ENCODE data around the gene GUCA2A.
A peak's percentile ranks its signal among the peaks of the same experiment; 100 is the strongest.

Gene GUCA2A

DNA sequence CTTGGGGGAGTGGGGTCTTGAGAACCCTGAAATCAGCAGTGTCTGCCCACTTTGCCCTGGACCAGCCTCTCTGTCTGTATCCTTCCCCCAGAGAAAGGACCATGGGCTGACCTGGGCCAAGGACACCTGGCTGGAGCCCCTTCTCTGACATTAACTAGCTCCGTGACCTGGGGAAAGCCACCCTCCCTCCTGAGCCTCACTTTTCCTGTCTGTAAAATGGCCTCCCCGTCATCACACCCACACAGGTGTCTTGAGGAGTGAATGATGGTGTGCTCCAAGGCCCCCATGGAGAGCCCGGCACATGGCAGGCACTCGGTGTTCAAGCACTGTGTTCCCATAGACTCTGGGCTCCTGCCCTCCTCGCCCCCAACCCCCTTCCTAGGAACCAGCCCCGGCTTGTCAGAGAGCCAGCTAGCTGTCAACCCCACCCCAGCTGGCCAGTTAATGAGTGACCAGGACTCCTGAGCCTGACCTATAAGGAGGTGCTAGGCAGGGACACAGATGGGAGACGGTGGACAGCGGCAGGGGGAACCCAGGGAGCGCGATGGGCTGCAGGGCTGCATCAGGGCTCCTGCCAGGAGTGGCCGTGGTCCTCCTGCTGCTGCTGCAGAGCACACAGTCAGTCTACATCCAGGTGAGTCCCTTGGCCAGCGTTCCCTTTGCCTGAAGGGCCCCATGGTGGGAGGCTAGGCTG is 11.5 kb downstream of the GUCA2A start, which contains the start of gene GUCA2B:
Gene GUCA2B (plus strand): TSS at position 504 of the 694 bp plus-strand sequence. CDS start 41 bp downstream, at position 545.
- TF ChIP-seq, protein P1, sequence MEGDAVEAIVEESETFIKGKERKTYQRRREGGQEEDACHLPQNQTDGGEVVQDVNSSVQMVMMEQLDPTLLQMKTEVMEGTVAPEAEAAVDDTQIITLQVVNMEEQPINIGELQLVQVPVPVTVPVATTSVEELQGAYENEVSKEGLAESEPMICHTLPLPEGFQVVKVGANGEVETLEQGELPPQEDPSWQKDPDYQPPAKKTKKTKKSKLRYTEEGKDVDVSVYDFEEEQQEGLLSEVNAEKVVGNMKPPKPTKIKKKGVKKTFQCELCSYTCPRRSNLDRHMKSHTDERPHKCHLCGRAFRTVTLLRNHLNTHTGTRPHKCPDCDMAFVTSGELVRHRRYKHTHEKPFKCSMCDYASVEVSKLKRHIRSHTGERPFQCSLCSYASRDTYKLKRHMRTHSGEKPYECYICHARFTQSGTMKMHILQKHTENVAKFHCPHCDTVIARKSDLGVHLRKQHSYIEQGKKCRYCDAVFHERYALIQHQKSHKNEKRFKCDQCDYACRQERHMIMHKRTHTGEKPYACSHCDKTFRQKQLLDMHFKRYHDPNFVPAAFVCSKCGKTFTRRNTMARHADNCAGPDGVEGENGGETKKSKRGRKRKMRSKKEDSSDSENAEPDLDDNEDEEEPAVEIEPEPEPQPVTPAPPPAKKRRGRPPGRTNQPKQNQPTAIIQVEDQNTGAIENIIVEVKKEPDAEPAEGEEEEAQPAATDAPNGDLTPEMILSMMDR (IDR thresholded peaks at IDR 0.05; ENCODE audit: insufficient read depth, missing control alignments): no peak
- DNase-seq (ENCODE audit: insufficient read length, low spot score): no peak
- no peak for FAIRE-seq

DNA sequence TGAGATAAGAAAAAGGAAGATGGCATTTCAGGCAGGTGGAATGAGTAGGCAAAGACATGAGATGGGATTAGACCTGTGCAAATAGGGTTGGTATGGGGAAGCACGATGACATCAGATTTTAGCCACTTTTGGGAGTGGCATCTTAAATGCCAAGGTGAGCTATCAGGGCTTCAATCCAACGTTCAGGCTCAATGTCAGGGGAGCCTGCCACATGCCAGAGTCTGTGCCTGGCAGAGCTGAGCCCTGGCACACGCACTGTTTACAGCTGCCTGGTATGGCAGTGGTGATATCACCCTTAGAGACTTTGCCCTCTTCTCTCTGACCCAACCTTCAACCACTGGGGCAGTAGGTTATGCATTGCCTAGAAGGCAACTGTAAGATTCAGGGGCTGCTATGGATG is 12.4 kb downstream of the GUCA2A start:
- TF ChIP-seq, protein P1 (IDR thresholded peaks at IDR 0.05; ENCODE audit: insufficient read depth, missing control alignments): no peak
- no peak for FAIRE-seq
- no peak for DNase-seq (ENCODE audit: insufficient read length, low spot score)

DNA sequence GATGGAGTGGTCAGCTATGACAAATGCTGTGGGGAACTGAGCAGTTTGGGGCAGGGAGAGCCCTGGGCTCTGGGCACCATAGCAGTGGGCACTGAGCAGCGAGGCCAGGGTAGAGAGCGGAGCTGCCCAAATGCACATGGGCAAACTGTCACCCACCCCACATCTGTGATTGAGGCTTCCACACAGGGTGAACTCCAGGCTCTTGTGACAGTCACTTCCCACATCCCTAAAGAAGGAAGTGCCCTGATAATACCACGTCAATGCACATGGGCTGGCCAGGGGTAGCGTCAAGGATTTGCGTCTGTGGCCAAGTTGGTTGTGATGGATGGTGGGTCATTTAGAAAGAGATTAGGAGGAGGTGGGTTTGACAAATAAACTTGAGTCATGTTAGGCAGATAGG is 13.9 kb downstream of the GUCA2A start:
- FAIRE-seq (no peak), DNase-seq (ENCODE audit: insufficient read length, low spot score) (no peak)
- TF ChIP-seq, protein P1 (IDR thresholded peaks at IDR 0.05; ENCODE audit: insufficient read depth, missing control alignments): no peak

DNA sequence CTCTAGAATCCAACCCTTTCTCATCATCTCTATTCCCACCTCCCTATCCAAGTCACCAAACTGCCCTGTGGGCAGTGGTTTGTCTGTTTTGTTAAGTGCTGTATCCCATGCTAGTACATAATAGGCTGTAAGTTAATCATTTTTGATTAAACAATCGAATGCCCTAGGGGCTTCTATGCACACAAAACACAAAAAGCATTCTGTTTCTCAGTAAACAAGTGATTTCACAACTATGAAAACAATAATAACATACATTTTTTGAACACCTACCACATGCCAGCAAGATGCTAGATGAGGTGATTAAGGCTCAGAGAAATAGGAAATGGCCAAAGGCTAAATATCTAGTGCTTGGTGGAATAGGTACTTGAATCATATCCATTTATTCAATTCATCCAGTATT is 16.4 kb downstream of the GUCA2A start:
- TF ChIP-seq, protein P1 (IDR thresholded peaks at IDR 0.05; ENCODE audit: insufficient read depth, missing control alignments): no peak

DNA sequence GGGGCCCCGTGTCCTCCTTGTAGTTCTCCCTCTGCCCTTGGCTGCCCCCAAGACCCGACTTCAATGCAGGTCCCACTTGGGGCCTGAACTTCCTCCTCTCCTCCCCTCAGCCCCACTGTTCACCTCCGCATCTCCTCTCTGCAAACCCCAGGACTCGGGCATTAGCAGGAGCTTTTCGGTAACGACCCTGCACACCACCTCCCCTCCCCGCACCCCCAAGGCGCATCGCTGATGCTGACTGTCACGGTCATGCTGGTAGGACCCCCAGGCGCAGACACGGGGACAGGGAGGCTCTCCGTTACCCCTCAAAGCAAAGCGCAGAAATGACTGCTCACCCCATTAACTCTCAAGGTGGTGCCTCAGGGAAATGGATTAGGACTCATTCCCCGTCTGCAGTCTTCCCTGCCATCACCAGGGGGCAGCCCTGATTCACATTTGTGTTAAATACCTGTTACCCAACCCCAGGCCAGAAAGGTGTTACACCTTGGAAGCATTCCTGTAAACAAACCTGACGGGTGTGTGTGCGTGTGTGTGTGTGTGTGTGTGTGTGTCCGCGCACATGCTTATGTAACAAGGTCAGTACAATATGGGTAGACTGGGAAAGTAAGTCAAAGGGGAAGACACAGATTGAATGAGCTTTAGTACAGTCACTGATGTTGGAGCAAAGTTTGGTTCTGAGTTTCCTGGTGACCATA is 17.8 kb downstream of the GUCA2A start:
- DNase-seq (ENCODE audit: insufficient read length, low spot score): peak; percentile 66
- FAIRE-seq: peak; percentile 72
- TF ChIP-seq, protein P1 (IDR thresholded peaks at IDR 0.05; ENCODE audit: insufficient read depth, missing control alignments): peak; percentile 76

More for the DNA sequence above, 16.4 kb downstream of the GUCA2A start:
- no peak for FAIRE-seq
- DNase-seq (ENCODE audit: insufficient read length, low spot score): no peak

DNA sequence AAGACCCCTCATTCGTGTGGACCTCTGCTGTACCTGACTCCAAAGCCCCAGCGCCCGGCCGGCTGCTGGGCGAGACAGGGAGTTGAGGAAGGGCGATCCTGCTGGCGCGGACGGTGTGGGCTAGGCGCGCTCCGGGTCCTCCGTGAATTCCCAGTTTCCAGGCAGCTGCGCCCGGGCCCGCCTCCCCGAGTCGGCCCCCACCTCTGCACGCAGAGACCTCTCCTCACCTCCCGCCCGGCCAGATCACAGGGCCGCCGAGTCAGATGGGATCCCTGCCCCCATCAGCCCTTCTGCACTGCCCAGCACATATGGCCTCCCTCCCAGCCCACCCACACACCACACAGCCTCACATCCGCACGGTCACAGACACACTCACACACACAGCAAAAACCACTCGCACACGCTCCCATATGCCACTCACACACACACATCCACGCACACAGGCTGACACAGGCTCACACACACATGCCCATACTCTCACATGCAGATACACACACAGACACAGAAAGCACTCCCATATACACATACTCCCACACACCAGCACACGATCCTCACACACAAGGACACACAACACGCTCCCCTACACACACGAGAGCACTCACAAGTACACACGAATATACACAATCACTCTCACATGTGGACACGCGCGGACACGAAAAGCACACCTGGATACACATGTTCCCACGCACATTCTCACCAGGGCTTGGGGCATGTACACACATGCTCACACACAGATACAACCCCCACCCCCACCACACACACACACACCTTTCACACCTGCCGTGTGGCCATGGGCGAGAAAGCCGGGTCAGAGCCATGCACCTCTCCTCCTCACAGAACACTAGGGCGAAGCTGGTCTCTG is 18.6 kb downstream of the GUCA2A start:
- no peak for DNase-seq (ENCODE audit: insufficient read length, low spot score)
- no peak for FAIRE-seq
- TF ChIP-seq, protein P1 (IDR thresholded peaks at IDR 0.05; ENCODE audit: insufficient read depth, missing control alignments): no peak
